HepG2 (cell line): Measurements from ENCODE around the gene BPI. TPM values are rescaled to one million over a fixed set of nuclear protein-coding genes. Genes with fewer than 3 reads are reported as not detected.

Source experiments
- ATAC-seq: fragments of 200-7000 bp; cut with Tn5 transposase; 3 replicates; pipeline ENCODE4 v1.9.1; 2020; ENCODE audit warnings: mild to moderate bottlenecking, moderate library complexity
- BruUV-seq: library from RNA; stranded (reverse); fragments of 400-500 nt; replicated peaks from 2 replicates; lab custom pipeline; 2021; lab: Mats Ljungman, UMichigan
- CTCF ChIA-PET: fragments of 300-600 bp; formaldehyde crosslinking; extraction: SDS; loops from one replicate; lab custom pipeline; 2021; ENCODE audit warnings: low total read pairs, inconsistent platforms, low intra/inter-chr PET ratio; lab: Yijun Ruan, JAX
- POLR2A ChIA-PET: fragments of 350-600 bp; sonication (Branson Sonifier 250); formaldehyde crosslinking; loops from one replicate; lab custom pipeline; 2020; ENCODE audit warnings: antibody characterized with exemption, inconsistent platforms; lab: Yijun Ruan, JAX
- DNase-seq: peaks from one replicate; pipeline ENCODE4 v3.0.0-alpha.2; 2015; ENCODE audit warnings: low spot score
- FAIRE-seq: peaks from 3 replicates; lab custom pipeline; 2011; peaks lifted over from hg19 to GRCh38; lab: Jason Lieb, UNC
- H2AFZ ChIP-seq: one replicate; pipeline ENCODE4 v1.6.1; 2011; ENCODE audit warnings: low read length, inconsistent platforms
- H3K27ac ChIP-seq: fragments of 300-600 bp; 3 replicates; pipeline ENCODE4 v1.8.0; 2011; ENCODE audit warnings: mixed run types, mild to moderate bottlenecking, mixed read lengths, low read length, inconsistent platforms; ENCODE audit not compliant: insufficient read depth; ENCODE audit errors: extremely low read length
- H3K27me3 ChIP-seq, 2 experiments: fragments of 200-600 bp in 1 of 2; 2 replicates in 1 of 2; 3 replicates in 1 of 2; pipeline versions ENCODE4 v1.6.0 to v1.8.0; 2011; ENCODE audit warnings: low read length in 2 of 2, mild to moderate bottlenecking in 2 of 2, moderate library complexity in 2 of 2, inconsistent platforms in 1 of 2; ENCODE audit not compliant: insufficient read depth in 2 of 2, control insufficient read depth in 1 of 2
- H3K36me3 ChIP-seq, 2 experiments: fragments of 200-600 bp in 1 of 2; replicated peaks in 1 of 2; 2 replicates in 1 of 2; 3 replicates in 1 of 2; pipeline versions ENCODE4 v1.5.1 to v1.8.0; 2011; ENCODE audit warnings: low read length in 2 of 2, inconsistent platforms in 1 of 2; ENCODE audit not compliant: insufficient read depth in 2 of 2, control insufficient read depth in 1 of 2
- H3K4me1 ChIP-seq: 2 replicates; pipeline ENCODE4 v1.5.1; 2012; ENCODE audit warnings: low read length, inconsistent platforms; ENCODE audit not compliant: insufficient read depth
- H3K4me2 ChIP-seq: 2 replicates; pipeline ENCODE4 v1.6.0; 2011; ENCODE audit warnings: low read depth, low read length, inconsistent platforms
- H3K4me3 ChIP-seq, 3 experiments: fragments of 200-600 bp in 1 of 3; sonication (generic), shearing (Covaris generic) in 1 of 3; replicated peaks in 1 of 3; 2 replicates each; pipeline ENCODE4 v1.5.1; 2011 to 2016; ENCODE audit warnings: low read length in 3 of 3, inconsistent platforms in 2 of 3, low read depth in 2 of 3, mild to moderate bottlenecking in 2 of 3, control low read depth in 1 of 3, mixed read lengths in 1 of 3; ENCODE audit not compliant: insufficient read depth in 1 of 3
- H3K79me2 ChIP-seq: one replicate; pipeline ENCODE4 v1.6.1; 2011; ENCODE audit warnings: low read length, inconsistent platforms; ENCODE audit not compliant: insufficient read depth
- H3K9ac ChIP-seq: 2 replicates; pipeline ENCODE4 v1.6.0; 2011; ENCODE audit warnings: mild to moderate bottlenecking, low read depth, low read length, inconsistent platforms; ENCODE audit not compliant: insufficient read depth
- H3K9me3 ChIP-seq: 2 replicates; pipeline ENCODE4 v1.5.1; 2012; ENCODE audit warnings: mild to moderate bottlenecking, low read length
- H4K20me1 ChIP-seq: 2 replicates; pipeline ENCODE4 v1.6.0; 2011; ENCODE audit warnings: inconsistent platforms, mild to moderate bottlenecking, low read length, moderate library complexity; ENCODE audit not compliant: insufficient read depth
- DNMT3B ChIP-seq: conservative IDR thresholded peaks from 2 replicates; pipeline ENCODE4 v1.6.1; 2016; ENCODE audit warnings: missing biosample characterization, control low read depth
- GABPB1 ChIP-seq: IDR thresholded peaks from 2 replicates; pipeline ENCODE4 v1.6.1; 2016; ENCODE audit warnings: mild to moderate bottlenecking, missing genetic modification reagents, moderate library complexity, missing compliant biosample characterization
- IKZF4 ChIP-seq: sonication (generic); formaldehyde crosslinking; IDR thresholded peaks from 2 replicates; pipeline ENCODE4 v1.5.1; 2020; ENCODE audit warnings: borderline replicate concordance, mild to moderate bottlenecking, low read depth, missing genetic modification reagents; ENCODE audit errors: not compliant biosample characterization
- IRF2 ChIP-seq: IDR thresholded peaks from 2 replicates; pipeline ENCODE4 v1.6.1; 2018; ENCODE audit warnings: missing genetic modification reagents, missing compliant biosample characterization
- RXRA ChIP-seq: sonication (generic); formaldehyde crosslinking; IDR thresholded peaks from 2 replicates; pipeline ENCODE4 v1.5.1; 2020; ENCODE audit warnings: missing genetic modification reagents
- SRF ChIP-seq: IDR thresholded peaks from 2 replicates; pipeline ENCODE4 v1.6.1; 2011; ENCODE audit warnings: mild to moderate bottlenecking, low read depth, low read length, moderate library complexity
- ZNF251 ChIP-seq: sonication (generic); formaldehyde crosslinking; IDR thresholded peaks from 2 replicates; pipeline ENCODE4 v1.9.0; 2021; ENCODE audit warnings: mild to moderate bottlenecking, missing genetic modification reagents
- ZNF737 ChIP-seq: sonication (generic); formaldehyde crosslinking; IDR thresholded peaks from 2 replicates; pipeline ENCODE4 v1.5.0; 2020; ENCODE audit warnings: missing genetic modification reagents, mild to moderate bottlenecking, borderline replicate concordance
- ZNF75D ChIP-seq: sonication (generic); formaldehyde crosslinking; IDR thresholded peaks from 2 replicates; pipeline ENCODE4 v1.8.1; 2023; ENCODE audit warnings: missing genetic modification reagents, mild to moderate bottlenecking, borderline replicate concordance
- ZNF839 ChIP-seq: sonication (generic); formaldehyde crosslinking; IDR thresholded peaks from 2 replicates; pipeline ENCODE4 v1.4.0; 2020; ENCODE audit warnings: missing genetic modification reagents, mild to moderate bottlenecking, borderline replicate concordance
- WGBS: methylation state at CpG from one replicate; pipeline ENCODE4 v1.1.6; 2017; ENCODE audit warnings: low lambda C conversion rate; 5-methylcytosine and 5-hydroxymethylcytosine counted together
- in situ Hi-C: cut with HindIII; loops from 2 replicates; pipeline ENCODE4 v1.10.0; 2017; ENCODE audit warnings: low pct_unique_long_range_greater_than_20kb; ENCODE audit not compliant: extremely low pct_ligation_motif_present
- intact Hi-C: fragments of 100-400 bp; cut with micrococcal nuclease; formaldehyde crosslinking; loops from one replicate; pipeline ENCODE4 v1.10.0; 2022; ENCODE audit not compliant: unreplicated experiment
- polyA plus RNA-seq, 8 experiments: library from polyadenylated mRNA; depleted of rRNA in 3 of 8; stranded (reverse) in 7 of 8; unstranded in 1 of 8; fragments of >200 nt; fragmentation: Illumina TruSeq in 4 of 8; extraction: Trizol in 4 of 8; gene quantifications; 2 replicates each; pipeline versions ENCODE4 v1.2.1 to v1.2.3, GENCODE V29; 2011 to 2016; ENCODE audit warnings: low read depth in 4 of 8, missing spikeins in 1 of 8, mixed read lengths in 1 of 8; ENCODE audit not compliant: insufficient read depth in 1 of 8
- total RNA-seq, 5 experiments: library from RNA; depleted of rRNA; stranded (reverse); fragments of >200 nt; fragmentation: Illumina TruSeq; extraction: Trizol; gene quantifications; 2 replicates each; pipeline ENCODE4 v1.2.3, GENCODE V29; 2016; ENCODE audit warnings: low read depth in 1 of 5
- TF ChIP-seq, protein P1 (sequence below): sonication (generic); formaldehyde crosslinking; IDR thresholded peaks from 2 replicates; pipeline ENCODE4 v1.5.1; 2020; ENCODE audit warnings: mild to moderate bottlenecking, missing genetic modification reagents
- TF ChIP-seq, protein P2 (sequence below): conservative IDR thresholded peaks from 2 replicates; pipeline ENCODE4 v1.6.1; 2018; ENCODE audit warnings: missing genetic modification reagents
- TF ChIP-seq, protein P3 (sequence below): sonication (generic); formaldehyde crosslinking; IDR thresholded peaks from 2 replicates; pipeline ENCODE4 v1.5.1; 2020; ENCODE audit warnings: mild to moderate bottlenecking, missing genetic modification reagents, borderline replicate concordance
- TF ChIP-seq, protein P4 (sequence below): sonication (generic); formaldehyde crosslinking; IDR thresholded peaks from 2 replicates; pipeline ENCODE4 v1.4.0; 2020; ENCODE audit warnings: mild to moderate bottlenecking, missing genetic modification reagents, borderline replicate concordance

Gene BPI
- total and polyA plus RNA-seq, 2 of the 13 experiments (the other 11 are each of a cell fraction or from before 2014, with no cell fraction given), result not detected

DNA sequence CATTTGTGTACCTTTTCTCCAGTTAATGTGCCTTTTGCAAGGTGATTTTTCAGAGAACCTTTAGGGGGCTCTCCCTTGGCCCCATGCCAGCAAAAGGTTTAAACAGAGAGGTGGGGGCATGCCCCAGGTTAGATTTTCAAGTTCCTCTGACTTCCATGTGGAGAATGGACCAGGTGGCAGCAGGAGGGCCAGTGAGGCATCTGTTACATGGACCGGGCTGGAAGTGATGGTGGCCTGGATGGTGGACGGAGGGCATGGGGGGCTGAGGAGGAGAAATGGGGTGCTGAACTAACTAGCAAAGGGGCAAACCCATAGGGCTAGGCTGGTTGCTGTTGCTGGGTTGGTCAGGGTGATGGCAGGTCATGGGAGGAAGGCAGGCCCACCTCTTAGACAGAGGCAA, 20.7 kb upstream of the BPI start:
- Histone ChIP-seq H3K4me1 (peaks cover 12% of the 10 kb centered on the region), H4K20me1 (no peaks in the 10 kb centered on the region; the same call in 1 of the 2 replicates), H3K79me2 (no peaks in the 10 kb centered on the region), H3K4me3 (no peak overlapping the region), H3K27me3 (peaks cover 0 to 28% of the 10 kb centered on the region in 2 experiments; a peak in 3 of 5 replicates), H2AFZ (no peak overlapping the region), H3K4me2 (no peak overlapping the region), H3K9ac (no peak overlapping the region), H3K27ac (no peak overlapping the region), H3K36me3 (no peaks in the 10 kb centered on the region), H3K9me3 (no peaks in the 10 kb centered on the region)
- FAIRE-seq, result no peak
- no peak for ATAC-seq
- intact Hi-C loops (no loop called here), in situ Hi-C loops (no loop called here)
- 58% methylated on average over 2 of the region's 2 CpGs for WGBS
- ChIA-PET CTCF (no interaction called here), POLR2A (no interaction called here)
- BruUV-seq, result no TSS peak
- DNase-seq, result no peak
- TF ChIP-seq DNMT3B (CRISPR knock-in tag), result no peak
- TF ChIP-seq, protein P1, sequence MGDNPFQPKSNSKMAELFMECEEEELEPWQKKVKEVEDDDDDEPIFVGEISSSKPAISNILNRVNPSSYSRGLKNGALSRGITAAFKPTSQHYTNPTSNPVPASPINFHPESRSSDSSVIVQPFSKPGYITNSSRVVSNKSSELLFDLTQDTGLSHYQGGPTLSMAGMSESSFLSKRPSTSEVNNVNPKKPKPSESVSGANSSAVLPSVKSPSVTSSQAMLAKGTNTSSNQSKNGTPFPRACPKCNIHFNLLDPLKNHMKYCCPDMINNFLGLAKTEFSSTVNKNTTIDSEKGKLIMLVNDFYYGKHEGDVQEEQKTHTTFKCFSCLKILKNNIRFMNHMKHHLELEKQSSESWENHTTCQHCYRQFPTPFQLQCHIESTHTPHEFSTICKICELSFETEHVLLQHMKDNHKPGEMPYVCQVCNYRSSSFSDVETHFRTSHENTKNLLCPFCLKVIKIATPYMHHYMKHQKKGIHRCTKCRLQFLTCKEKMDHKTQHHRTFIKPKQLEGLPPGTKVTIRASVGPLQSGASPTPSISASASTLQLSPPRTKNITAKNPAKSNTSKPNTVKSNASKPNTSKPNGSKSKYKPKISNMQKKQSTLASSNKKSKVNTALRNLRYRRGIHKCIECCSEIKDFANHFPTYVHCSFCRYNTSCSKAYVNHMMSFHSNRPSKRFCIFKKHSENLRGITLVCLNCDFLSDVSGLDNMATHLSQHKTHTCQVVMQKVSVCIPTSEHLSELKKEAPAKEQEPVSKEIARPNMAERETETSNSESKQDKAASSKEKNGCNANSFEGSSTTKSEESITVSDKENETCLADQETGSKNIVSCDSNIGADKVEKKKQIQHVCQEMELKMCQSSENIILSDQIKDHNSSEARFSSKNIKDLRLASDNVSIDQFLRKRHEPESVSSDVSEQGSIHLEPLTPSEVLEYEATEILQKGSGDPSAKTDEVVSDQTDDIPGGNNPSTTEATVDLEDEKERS (CRISPR knock-in tag), result no peak
- TF ChIP-seq, protein P2, sequence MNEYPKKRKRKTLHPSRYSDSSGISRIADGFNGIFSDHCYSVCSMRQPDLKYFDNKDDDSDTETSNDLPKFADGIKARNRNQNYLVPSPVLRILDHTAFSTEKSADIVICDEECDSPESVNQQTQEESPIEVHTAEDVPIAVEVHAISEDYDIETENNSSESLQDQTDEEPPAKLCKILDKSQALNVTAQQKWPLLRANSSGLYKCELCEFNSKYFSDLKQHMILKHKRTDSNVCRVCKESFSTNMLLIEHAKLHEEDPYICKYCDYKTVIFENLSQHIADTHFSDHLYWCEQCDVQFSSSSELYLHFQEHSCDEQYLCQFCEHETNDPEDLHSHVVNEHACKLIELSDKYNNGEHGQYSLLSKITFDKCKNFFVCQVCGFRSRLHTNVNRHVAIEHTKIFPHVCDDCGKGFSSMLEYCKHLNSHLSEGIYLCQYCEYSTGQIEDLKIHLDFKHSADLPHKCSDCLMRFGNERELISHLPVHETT (CRISPR knock-in tag), result no peak
- TF ChIP-seq, protein P3, sequence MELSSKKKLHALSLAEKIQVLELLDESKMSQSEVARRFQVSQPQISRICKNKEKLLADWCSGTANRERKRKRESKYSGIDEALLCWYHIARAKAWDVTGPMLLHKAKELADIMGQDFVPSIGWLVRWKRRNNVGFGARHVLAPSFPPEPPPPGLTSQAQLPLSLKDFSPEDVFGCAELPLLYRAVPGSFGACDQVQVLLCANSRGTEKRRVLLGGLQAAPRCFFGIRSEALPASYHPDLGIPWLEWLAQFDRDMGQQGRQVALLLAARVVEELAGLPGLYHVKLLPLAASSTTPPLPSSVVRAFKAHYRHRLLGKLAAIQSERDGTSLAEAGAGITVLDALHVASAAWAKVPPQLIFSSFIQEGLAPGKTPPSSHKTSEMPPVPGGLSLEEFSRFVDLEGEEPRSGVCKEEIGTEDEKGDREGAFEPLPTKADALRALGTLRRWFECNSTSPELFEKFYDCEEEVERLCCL (CRISPR knock-in tag), result no peak
- TF ChIP-seq ZNF251, result no peak
- TF ChIP-seq SRF, result no peak
- no peak for TF ChIP-seq ZNF75D (CRISPR knock-in tag)
- TF ChIP-seq IKZF4 (CRISPR knock-in tag), result no peak
- TF ChIP-seq, protein P4, sequence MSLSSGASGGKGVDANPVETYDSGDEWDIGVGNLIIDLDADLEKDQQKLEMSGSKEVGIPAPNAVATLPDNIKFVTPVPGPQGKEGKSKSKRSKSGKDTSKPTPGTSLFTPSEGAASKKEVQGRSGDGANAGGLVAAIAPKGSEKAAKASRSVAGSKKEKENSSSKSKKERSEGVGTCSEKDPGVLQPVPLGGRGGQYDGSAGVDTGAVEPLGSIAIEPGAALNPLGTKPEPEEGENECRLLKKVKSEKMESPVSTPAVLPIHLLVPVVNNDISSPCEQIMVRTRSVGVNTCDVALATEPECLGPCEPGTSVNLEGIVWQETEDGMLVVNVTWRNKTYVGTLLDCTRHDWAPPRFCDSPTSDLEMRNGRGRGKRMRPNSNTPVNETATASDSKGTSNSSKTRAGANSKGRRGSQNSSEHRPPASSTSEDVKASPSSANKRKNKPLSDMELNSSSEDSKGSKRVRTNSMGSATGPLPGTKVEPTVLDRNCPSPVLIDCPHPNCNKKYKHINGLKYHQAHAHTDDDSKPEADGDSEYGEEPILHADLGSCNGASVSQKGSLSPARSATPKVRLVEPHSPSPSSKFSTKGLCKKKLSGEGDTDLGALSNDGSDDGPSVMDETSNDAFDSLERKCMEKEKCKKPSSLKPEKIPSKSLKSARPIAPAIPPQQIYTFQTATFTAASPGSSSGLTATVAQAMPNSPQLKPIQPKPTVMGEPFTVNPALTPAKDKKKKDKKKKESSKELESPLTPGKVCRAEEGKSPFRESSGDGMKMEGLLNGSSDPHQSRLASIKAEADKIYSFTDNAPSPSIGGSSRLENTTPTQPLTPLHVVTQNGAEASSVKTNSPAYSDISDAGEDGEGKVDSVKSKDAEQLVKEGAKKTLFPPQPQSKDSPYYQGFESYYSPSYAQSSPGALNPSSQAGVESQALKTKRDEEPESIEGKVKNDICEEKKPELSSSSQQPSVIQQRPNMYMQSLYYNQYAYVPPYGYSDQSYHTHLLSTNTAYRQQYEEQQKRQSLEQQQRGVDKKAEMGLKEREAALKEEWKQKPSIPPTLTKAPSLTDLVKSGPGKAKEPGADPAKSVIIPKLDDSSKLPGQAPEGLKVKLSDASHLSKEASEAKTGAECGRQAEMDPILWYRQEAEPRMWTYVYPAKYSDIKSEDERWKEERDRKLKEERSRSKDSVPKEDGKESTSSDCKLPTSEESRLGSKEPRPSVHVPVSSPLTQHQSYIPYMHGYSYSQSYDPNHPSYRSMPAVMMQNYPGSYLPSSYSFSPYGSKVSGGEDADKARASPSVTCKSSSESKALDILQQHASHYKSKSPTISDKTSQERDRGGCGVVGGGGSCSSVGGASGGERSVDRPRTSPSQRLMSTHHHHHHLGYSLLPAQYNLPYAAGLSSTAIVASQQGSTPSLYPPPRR (CRISPR knock-in tag), result no peak
- TF ChIP-seq ZNF839 (CRISPR knock-in tag), result no peak
- no peak for TF ChIP-seq IRF2 (CRISPR knock-in tag)
- TF ChIP-seq RXRA, result no peak
- no peak for TF ChIP-seq ZNF737 (CRISPR knock-in tag)
- TF ChIP-seq GABPB1 (CRISPR knock-in tag), result no peak
